Common myeloid progenitor, CD34-positive (primary cell): ENCODE results near the gene PEX7.
"Not testable (repeated sequence)": the region's sequence is repeated elsewhere in the genome, so short reads cannot be mapped to it uniquely, and the experiment has no call there.

Experiments
- CTCF ChIA-PET: fragments of 350-600 bp; sonication (Branson Sonifier 250); formaldehyde crosslinking; loops from one replicate; lab custom pipeline; 2021; ENCODE audit warnings: antibody characterized with exemption; lab: Charles Lee
- POLR2A ChIA-PET: fragments of 350-600 bp; sonication (Branson Sonifier 250); formaldehyde crosslinking; loops from one replicate; lab custom pipeline; 2021; ENCODE audit warnings: antibody characterized with exemption; lab: Charles Lee
- DNase-seq, 3 donors: peaks; one replicate each; pipeline versions ENCODE4 v3.0.0 to v3.0.0-alpha.2; 2013
- H3K27ac ChIP-seq, 2 experiments: 1 replicate in 1 of 2; 2 replicates in 1 of 2; pipeline ENCODE4 v1.7.0; 2013; ENCODE audit warnings: inconsistent platforms in 2 of 2, low read length in 2 of 2, mild to moderate bottlenecking in 2 of 2, low read depth in 1 of 2, moderate library complexity in 1 of 2; ENCODE audit not compliant: severe bottlenecking in 2 of 2, insufficient read depth in 1 of 2, poor library complexity in 1 of 2
- H3K27me3 ChIP-seq, 5 experiments: replicated peaks in 2 of 5; 1 replicate in 3 of 5; 2 replicates in 2 of 5; pipeline versions ENCODE4 v1.6.1 to v1.7.0; 2013; ENCODE audit warnings: low read length in 4 of 5, mild to moderate bottlenecking in 2 of 5, moderate library complexity in 2 of 5, inconsistent platforms in 1 of 5; ENCODE audit not compliant: insufficient read depth in 5 of 5, control insufficient read depth in 4 of 5
- H3K36me3 ChIP-seq, 4 experiments: 1 replicate in 2 of 4; 2 replicates in 2 of 4; pipeline versions ENCODE4 v1.6.1 to v1.7.0; 2013; ENCODE audit warnings: low read length in 3 of 4, control low read depth in 1 of 4, mild to moderate bottlenecking in 1 of 4; ENCODE audit not compliant: control insufficient read depth in 4 of 4, insufficient read depth in 4 of 4
- H3K4me1 ChIP-seq, 4 experiments: 1 replicate in 3 of 4; 2 replicates in 1 of 4; pipeline versions ENCODE4 v1.6.1 to v1.7.1; 2013; ENCODE audit warnings: low read length in 3 of 4, mild to moderate bottlenecking in 3 of 4, control low read depth in 1 of 4, inconsistent platforms in 1 of 4, moderate library complexity in 1 of 4; ENCODE audit not compliant: control insufficient read depth in 4 of 4, insufficient read depth in 4 of 4; ENCODE audit errors: control extremely low read depth in 1 of 4
- H3K4me3 ChIP-seq, 7 experiments: 1 replicate in 4 of 7; 2 replicates in 3 of 7; pipeline versions ENCODE4 v1.5.1 to v1.7.0; 2013; ENCODE audit warnings: mild to moderate bottlenecking in 7 of 7, low read length in 6 of 7, moderate library complexity in 6 of 7, inconsistent platforms in 2 of 7, low read depth in 2 of 7, control low read depth in 1 of 7; ENCODE audit not compliant: insufficient read depth in 4 of 7, control insufficient read depth in 1 of 7; ENCODE audit errors: extremely low read depth in 1 of 7
- H3K9me3 ChIP-seq, 5 experiments: 1 replicate in 4 of 5; 2 replicates in 1 of 5; pipeline versions ENCODE4 v1.6.1 to v1.7.1; 2013; ENCODE audit warnings: low read length in 4 of 5, mild to moderate bottlenecking in 2 of 5, inconsistent platforms in 1 of 5, low read depth in 1 of 5, moderate library complexity in 1 of 5; ENCODE audit not compliant: control insufficient read depth in 4 of 5, insufficient read depth in 2 of 5; ENCODE audit errors: control extremely low read depth in 1 of 5
- WGBS: methylation state at CpG from one replicate; pipeline ENCODE4 v1.1.5; 2013; ENCODE audit not compliant: insufficient coverage; 5-methylcytosine and 5-hydroxymethylcytosine counted together

Gene PEX7

GRCh38 chr6:136904477-136904876, 82.1 kb downstream of the PEX7 start:
- H3K27ac ChIP-seq, DNase-seq, H3K4me1 ChIP-seq, H3K27me3 ChIP-seq, H3K4me3 ChIP-seq, H3K9me3 ChIP-seq: not testable (repeated sequence)
- WGBS: 88% methylated on average over 2 of the region's 3 CpGs
- CTCF ChIA-PET: interaction anchor here (0.7 to 1.2 kb wide), 2 partner anchors 9 to 164 kb away, joined by 3 to 5 read pairs; no protein-coding TSS in a partner anchor
- peaks cover 8 to 20% (median 13%) of the 10 kb centered on the region in 4 experiments for H3K36me3 ChIP-seq
- POLR2A ChIA-PET: interaction anchor here (0.6 to 0.7 kb wide), 2 partner anchors 59 to 103 kb away, joined by 3 to 4 read pairs; no protein-coding TSS in a partner anchor

- Histone ChIP-seq H3K27ac (no peak overlapping the region), H3K9me3 (no peaks in the 10 kb centered on the region), H3K36me3 (peaks cover 0 to 14% (median 6%) of the 10 kb centered on the region in 4 experiments), H3K4me3 (no peak overlapping the region), H3K4me1 (peaks cover 0 to 3% (median 1%) of the 10 kb centered on the region in 4 experiments), H3K27me3 (peaks cover 0 to 19% (median 8%) of the 10 kb centered on the region in 5 experiments)
- DNase-seq: no peak
- CTCF ChIA-PET: interaction anchor here (0.9 kb wide), 1 partner anchor 10 kb away, joined by 3 read pairs; no protein-coding TSS in a partner anchor
- POLR2A ChIA-PET: no interaction called here
- WGBS: 86% methylated on average over 1 of the region's 1 CpG
Observed at GRCh38 chr6:136914947-136915346, 92.6 kb downstream of the PEX7 start.

GRCh38 chr6:136918706-136919105, 96.3 kb downstream of the PEX7 start:
- Histone ChIP-seq H3K27me3 (peaks cover 6 to 54% (median 23%) of the 10 kb centered on the region in 5 experiments), H3K9me3 (no peaks in the 10 kb centered on the region), H3K27ac (no peak overlapping the region), H3K4me3 (no peak overlapping the region), H3K36me3 (peaks cover 0 to 8% (median 6%) of the 10 kb centered on the region in 4 experiments), H3K4me1 (peaks cover 5 to 38% (median 36%) of the 10 kb centered on the region in 4 experiments)
- ChIA-PET CTCF (interaction anchor here (1.2 to 1.8 kb wide), 3 partner anchors 20 to 73 kb away, joined by 3 to 6 read pairs (median 4); no protein-coding TSS in a partner anchor), POLR2A (no interaction called here)
- DNase-seq: no peak
- 100% methylated on average over 2 of the region's 3 CpGs for WGBS

- H3K27ac ChIP-seq: no peak overlapping the region
- H3K36me3 ChIP-seq: peaks cover 0 to 4% (median 2%) of the 10 kb centered on the region in 4 experiments
- H3K4me1 ChIP-seq: peaks cover 5 to 40% (median 38%) of the 10 kb centered on the region in 4 experiments
- H3K4me3 ChIP-seq: peak overlapping the region in 4 of 7 experiments; percentile 57 to 74 (median 68)
- ChIA-PET CTCF (interaction anchor here (1.2 to 1.8 kb wide), 3 partner anchors 18 to 276 kb away, joined by 3 to 6 read pairs (median 4); no protein-coding TSS in a partner anchor), POLR2A (interaction anchor here (0.9 kb wide), 1 partner anchor 196 kb away, joined by 3 read pairs; no protein-coding TSS in a partner anchor)
- WGBS: 10% methylated on average over 6 of the region's 6 CpGs
- peak in 1 of 3 donors; percentile 17 for DNase-seq
- H3K9me3 ChIP-seq: no peaks in the 10 kb centered on the region
- H3K27me3 ChIP-seq: peaks cover 9 to 67% (median 32%) of the 10 kb centered on the region in 5 experiments
Observed at GRCh38 chr6:136920216-136920615, 97.8 kb downstream of the PEX7 start.

- H3K36me3 ChIP-seq: peaks cover 0 to 4% (median under 1%) of the 10 kb centered on the region in 4 experiments
- H3K27ac ChIP-seq: no peak overlapping the region
- peaks cover 5 to 40% (median 38%) of the 10 kb centered on the region in 4 experiments for H3K4me1 ChIP-seq
- H3K4me3 ChIP-seq: peak overlapping the region; percentile 17 to 74 (median 57)
- H3K27me3 ChIP-seq: peaks cover 11 to 72% (median 32%) of the 10 kb centered on the region in 5 experiments
- peak; percentile 18 to 68 (median 56) for DNase-seq
- ChIA-PET CTCF (interaction anchor here (1.8 kb wide), 2 partner anchors 75 to 123 kb away, joined by 5 to 6 read pairs; no protein-coding TSS in a partner anchor), POLR2A (no interaction called here)
- H3K9me3 ChIP-seq: no peaks in the 10 kb centered on the region
- under 1% methylated on average over 33 of the region's 37 CpGs for WGBS
Observed at GRCh38 chr6:136920671-136921380, 98.4 kb downstream of the PEX7 start.

- under 1% methylated on average over 36 of the region's 59 CpGs for WGBS
- H3K27ac ChIP-seq: no peak overlapping the region
- peak in 2 of 3 donors; percentile 30 to 48 for DNase-seq
- ChIA-PET CTCF (interaction anchor here (1.3 to 1.8 kb wide), 2 partner anchors 92 to 124 kb away, joined by 3 to 5 read pairs; no protein-coding TSS in a partner anchor), POLR2A (no interaction called here)
- peak overlapping the region; percentile 17 to 74 (median 57) for H3K4me3 ChIP-seq
- no peaks in the 10 kb centered on the region for H3K9me3 ChIP-seq
- peaks cover 5 to 40% (median 38%) of the 10 kb centered on the region in 4 experiments for H3K4me1 ChIP-seq
- peaks cover 0 to 2% (median 0%) of the 10 kb centered on the region in 4 experiments for H3K36me3 ChIP-seq
- peaks cover 14 to 77% (median 32%) of the 10 kb centered on the region in 5 experiments for H3K27me3 ChIP-seq
Observed at GRCh38 chr6:136921381-136921935, 99.1 kb downstream of the PEX7 start.
